K562 (cell line): ENCODE results near the gene PTPRG. TPM values are rescaled to one million over a fixed set of nuclear protein-coding genes. Genes with fewer than 3 reads are reported as not detected.

ENCODE experiments used
- ATAC-seq: fragments of 200-7000 bp; cut with Tn5 transposase; 3 replicates; pipeline ENCODE4 v1.9.1; 2020; ENCODE audit warnings: moderate library complexity
- BruUV-seq: library from RNA; stranded (reverse); fragments of 400-500 nt; replicated peaks from 2 replicates; lab custom pipeline; 2021; lab: Mats Ljungman, UMichigan
- CTCF ChIA-PET: fragments of 300-600 bp; formaldehyde crosslinking; extraction: SDS; loops from one replicate; lab custom pipeline; 2021; ENCODE audit warnings: low intra/inter-chr PET ratio; lab: Yijun Ruan, JAX
- POLR2A ChIA-PET: fragments of 300-600, 350-650 bp; sonication (Branson Sonifier 250); formaldehyde crosslinking; extraction: SDS; loops from one replicate; lab custom pipeline; 2021; ENCODE audit warnings: antibody characterized with exemption, inconsistent platforms; lab: Yijun Ruan, JAX
- DNase-seq, 4 experiments: peaks; one replicate each; pipeline versions ENCODE4 v3.0.0 to v3.0.0-alpha.2; 2011 to 2018; ENCODE audit warnings: low spot score in 3 of 4, mixed read lengths in 3 of 4; ENCODE audit errors: extremely low read depth in 1 of 4
- FAIRE-seq: peaks from 2 replicates; lab custom pipeline; 2011; peaks lifted over from hg19 to GRCh38; lab: Jason Lieb, UNC
- H2AFZ ChIP-seq: 2 replicates; pipeline ENCODE4 v1.6.0; 2011; ENCODE audit warnings: low read depth, low read length, control low read depth, inconsistent platforms
- H3K27ac ChIP-seq: fragments of 200-600 bp; 3 replicates; pipeline ENCODE4 v1.8.0; 2011; ENCODE audit warnings: low read depth, mild to moderate bottlenecking, control low read depth, inconsistent platforms, low read length, moderate library complexity, mixed read lengths; ENCODE audit errors: extremely low read depth
- H3K27me3 ChIP-seq, 2 experiments: fragments of 300-600 bp in 1 of 2; 2 replicates in 1 of 2; 3 replicates in 1 of 2; pipeline versions ENCODE4 v1.6.0 to v1.8.0; 2011; ENCODE audit warnings: inconsistent platforms in 2 of 2, low read length in 2 of 2, mild to moderate bottlenecking in 1 of 2, mixed read lengths in 1 of 2, moderate library complexity in 1 of 2; ENCODE audit not compliant: control insufficient read depth in 2 of 2, insufficient read depth in 2 of 2
- H3K36me3 ChIP-seq: fragments of 300-600 bp; 3 replicates; pipeline ENCODE4 v1.8.0; 2011; ENCODE audit warnings: mild to moderate bottlenecking, low read length, inconsistent platforms; ENCODE audit not compliant: control insufficient read depth, insufficient read depth
- H3K4me1 ChIP-seq, 2 experiments: fragments of 200-600 bp in 1 of 2; replicated peaks in 1 of 2; 2 replicates in 1 of 2; 3 replicates in 1 of 2; pipeline versions ENCODE4 v1.5.1 to v1.8.0; 2011; ENCODE audit warnings: inconsistent platforms in 2 of 2, low read length in 2 of 2, mild to moderate bottlenecking in 1 of 2, mixed read lengths in 1 of 2, moderate library complexity in 1 of 2; ENCODE audit not compliant: control insufficient read depth in 2 of 2, insufficient read depth in 2 of 2
- H3K4me2 ChIP-seq: 2 replicates; pipeline ENCODE4 v1.6.1; 2011; ENCODE audit warnings: low read length, control low read depth, inconsistent platforms, mixed read lengths; ENCODE audit not compliant: insufficient read depth
- H3K4me3 ChIP-seq: fragments of 200-600 bp; sonication (generic), shearing (Covaris generic); 2 replicates; pipeline ENCODE4 v1.5.1; 2016; ENCODE audit warnings: control low read depth, inconsistent platforms
- H3K79me2 ChIP-seq: fragments of 200-600 bp; 3 replicates; pipeline ENCODE4 v1.8.0; 2011; ENCODE audit warnings: low read length, inconsistent platforms; ENCODE audit not compliant: control insufficient read depth, insufficient read depth
- H3K9ac ChIP-seq, 2 experiments: 2 replicates each; pipeline versions ENCODE4 v1.6.0 to v1.6.1; 2011; ENCODE audit warnings: low read depth in 2 of 2, low read length in 2 of 2, control low read depth in 1 of 2, inconsistent platforms in 1 of 2, mild to moderate bottlenecking in 1 of 2, mixed read lengths in 1 of 2; ENCODE audit not compliant: insufficient read depth in 1 of 2
- H3K9me1 ChIP-seq: one replicate; pipeline ENCODE4 v1.6.0; 2011; ENCODE audit warnings: inconsistent platforms, mild to moderate bottlenecking, low read length, moderate library complexity; ENCODE audit not compliant: control insufficient read depth, insufficient read depth
- H3K9me3 ChIP-seq: replicated peaks from 2 replicates; pipeline ENCODE4 v1.5.1; 2011; ENCODE audit warnings: low read depth, low read length, inconsistent platforms; ENCODE audit not compliant: control insufficient read depth, insufficient read depth
- H4K20me1 ChIP-seq: replicated peaks from 2 replicates; pipeline ENCODE4 v1.6.1; 2011; ENCODE audit warnings: low read length, inconsistent platforms, mixed read lengths; ENCODE audit not compliant: control insufficient read depth, insufficient read depth
- ESRRA ChIP-seq: fragments of 450-650 bp; IDR thresholded peaks from 2 replicates; pipeline ENCODE4 v1.6.1; 2014; ENCODE audit warnings: low read depth, mild to moderate bottlenecking, moderate library complexity, borderline replicate concordance
- HSF4 ChIP-seq: fragments of 250-450 bp; sonication (Bioruptor Pico); IDR thresholded peaks from 2 replicates; pipeline ENCODE4 v2.1.2; 2022; ENCODE audit warnings: mild to moderate bottlenecking, moderate library complexity, borderline replicate concordance
- KAT7 ChIP-seq: sonication (generic); formaldehyde crosslinking; IDR thresholded peaks from 2 replicates; pipeline ENCODE4 v1.8.0; 2022; ENCODE audit warnings: missing genetic modification reagents, mild to moderate bottlenecking, borderline replicate concordance
- MYC ChIP-seq, 2 experiments: fragments of 250-450 bp in 1 of 2; sonication (Bioruptor Pico) in 1 of 2; IDR thresholded peaks; 2 replicates each; pipeline versions ENCODE4 v1.5.1 to v1.6.1; 2012 to 2021; ENCODE audit warnings: low read depth in 2 of 2, borderline replicate concordance in 1 of 2, improper control_type of control experiment in 1 of 2, low read length in 1 of 2, mild to moderate bottlenecking in 1 of 2, moderate library complexity in 1 of 2
- NCOA2 ChIP-seq, 2 experiments: fragments of 450-650 bp; IDR thresholded peaks; 2 replicates each; pipeline ENCODE4 v1.6.1; 2018; ENCODE audit warnings: mild to moderate bottlenecking in 2 of 2, moderate library complexity in 1 of 2; ENCODE audit not compliant: partially characterized antibody in 2 of 2
- RB1 ChIP-seq: fragments of 450-650 bp; IDR thresholded peaks from 2 replicates; pipeline ENCODE4 v1.6.1; 2017; ENCODE audit warnings: low read depth, mild to moderate bottlenecking
- RBM14 ChIP-seq: fragments of 200-400 bp; formaldehyde crosslinking; IDR thresholded peaks from 2 replicates; pipeline ENCODE4 v1.6.1; 2018; ENCODE audit warnings: low read depth, mild to moderate bottlenecking, low read length, moderate library complexity, borderline replicate concordance; ENCODE audit not compliant: insufficient read depth
- STAT5A ChIP-seq: IDR thresholded peaks from 2 replicates; pipeline ENCODE4 v1.6.1; 2012; ENCODE audit warnings: low read length, inconsistent platforms, borderline replicate concordance
- SUPT5H ChIP-seq: fragments of 450-650 bp; IDR thresholded peaks from 2 replicates; pipeline ENCODE4 v1.6.1; 2016
- TCF15 ChIP-seq: fragments of 250-450 bp; sonication (Bioruptor Pico); IDR thresholded peaks from 2 replicates; pipeline ENCODE4 v1.8.0; 2022; ENCODE audit warnings: moderate library complexity, mild to moderate bottlenecking, inconsistent platforms
- ZFP30 ChIP-seq: fragments of 250-450 bp; sonication (Bioruptor Pico); IDR thresholded peaks from 2 replicates; pipeline ENCODE4 v1.8.0; 2022; ENCODE audit warnings: moderate library complexity, mild to moderate bottlenecking, inconsistent platforms, borderline replicate concordance
- ZNF316 ChIP-seq: fragments of 450-650 bp; IDR thresholded peaks from 2 replicates; pipeline ENCODE4 v1.6.1; 2016
- ZNF551 ChIP-seq: fragments of 250-450 bp; sonication (Bioruptor Pico); IDR thresholded peaks from 2 replicates; pipeline ENCODE4 v1.5.0; 2021; ENCODE audit warnings: mild to moderate bottlenecking, moderate library complexity
- WGBS: fragments of 100-300 bp; shearing (Covaris generic); methylation state at CpG from one replicate; pipeline ENCODE4 v1.1.6; 2016; ENCODE audit warnings: low coverage, mixed read lengths; ENCODE audit not compliant: insufficient coverage; ENCODE audit errors: missing lambda C conversion rate; 5-methylcytosine and 5-hydroxymethylcytosine counted together
- in situ Hi-C: fragments of 300-500 bp; cut with MboI; formaldehyde crosslinking; loops from 4 replicates; pipeline ENCODE4 v1.15.0; 2018; ENCODE audit warnings: inconsistent platforms, mixed read lengths
- intact Hi-C: fragments of 100-400 bp; cut with micrococcal nuclease; formaldehyde crosslinking; loops from 2 replicates; pipeline ENCODE4 v1.14.2; 2022
- polyA plus RNA-seq, 8 experiments: library from polyadenylated mRNA; depleted of rRNA in 4 of 8; stranded (reverse) in 5 of 8; unstranded in 3 of 8; fragments of >200 nt; fragmentation: Nextera tagmentation in 2 of 8; fragmentation: Illumina TruSeq in 1 of 8; extraction: Ambion mirVana in 2 of 8; extraction: Trizol in 1 of 8; gene quantifications; 2 replicates each; pipeline versions ENCODE4 v1.2.1 to v1.2.3, GENCODE V29; 2011 to 2014; ENCODE audit warnings: inconsistent platforms in 1 of 8, missing spikeins in 1 of 8
- total RNA-seq, 7 experiments: library from RNA; depleted of rRNA in 6 of 7; stranded (reverse); fragments of >200 nt in 6 of 7; fragmentation: Illumina TruSeq in 2 of 7; extraction: Trizol in 2 of 7; gene quantifications; 2 replicates each; pipeline versions ENCODE4 v1.2.1 to v1.2.3, GENCODE V29; 2011 to 2021; ENCODE audit warnings: low replicate concordance in 1 of 7

PTPRG gene
- total and polyA plus RNA-seq, 9 of the 15 experiments (the other 6 are each of a cell fraction or from before 2014, with no cell fraction given), result 0.16 TPM; not detected in 8

GRCh38 chr3:62095080-62095479 is 533.7 kb downstream of the PTPRG start:
- ChIA-PET CTCF (no interaction called here), POLR2A (interaction anchor here (1.2 kb wide), 1 partner anchor 10 kb away, joined by 5 read pairs; no protein-coding TSS in a partner anchor)
- ATAC-seq, result no peak
- no peak for FAIRE-seq
- Histone ChIP-seq H3K79me2 (no peaks in the 10 kb centered on the region), H3K27ac (no peak overlapping the region), H3K36me3 (no peaks in the 10 kb centered on the region), H3K9ac (no peak overlapping the region), H3K9me1 (no peaks in the 10 kb centered on the region), H3K27me3 (no peaks in the 10 kb centered on the region), H4K20me1 (no peaks in the 10 kb centered on the region), H3K4me2 (no peak overlapping the region), H3K9me3 (no peaks in the 10 kb centered on the region), H2AFZ (no peak overlapping the region), H3K4me3 (no peak overlapping the region), H3K4me1 (no peaks in the 10 kb centered on the region)
- BruUV-seq, result no TSS peak
- no peak for DNase-seq
- in situ Hi-C loops, result no loop called here
- intact Hi-C loops, result no loop called here
- WGBS, result 3% methylated on average over 5 of the region's 7 CpGs
- no peak for TF ChIP-seq MYC (IDR thresholded peaks at IDR 0.05; ENCODE audit: low read depth, low read length)
- TF ChIP-seq MYC (CRISPR knock-in tag; IDR thresholded peaks at IDR 0.05; ENCODE audit: borderline replicate concordance, low read depth), result no peak
- TF ChIP-seq ZFP30 (CRISPR knock-in tag), result no peak
- no peak for TF ChIP-seq SUPT5H
- TF ChIP-seq HSF4 (CRISPR knock-in tag), result no peak
- no peak for TF ChIP-seq ESRRA
- TF ChIP-seq TCF15 (CRISPR knock-in tag), result no peak
- TF ChIP-seq RBM14, result no peak
- TF ChIP-seq KAT7 (CRISPR knock-in tag), result no peak
- TF ChIP-seq STAT5A, result no peak
- TF ChIP-seq ZNF551, result no peak
- no peak for TF ChIP-seq NCOA2 (IDR thresholded peaks at IDR 0.05; ENCODE audit: partially characterized antibody in 2 of 2)
- no peak for TF ChIP-seq ZNF316
- no peak for TF ChIP-seq RB1
